ENCODE measurements around the gene SMAGP. TPM values are rescaled to one million over a fixed set of nuclear protein-coding genes. Genes with fewer than 3 reads are reported as not detected.
"Not testable (repeated sequence)": the region's sequence is repeated elsewhere in the genome, so short reads cannot be mapped to it uniquely, and the experiment has no call there.

SMAGP gene
- total RNA-seq, 1 experiment from 2014 or later = 7.5 TPM

DNA sequence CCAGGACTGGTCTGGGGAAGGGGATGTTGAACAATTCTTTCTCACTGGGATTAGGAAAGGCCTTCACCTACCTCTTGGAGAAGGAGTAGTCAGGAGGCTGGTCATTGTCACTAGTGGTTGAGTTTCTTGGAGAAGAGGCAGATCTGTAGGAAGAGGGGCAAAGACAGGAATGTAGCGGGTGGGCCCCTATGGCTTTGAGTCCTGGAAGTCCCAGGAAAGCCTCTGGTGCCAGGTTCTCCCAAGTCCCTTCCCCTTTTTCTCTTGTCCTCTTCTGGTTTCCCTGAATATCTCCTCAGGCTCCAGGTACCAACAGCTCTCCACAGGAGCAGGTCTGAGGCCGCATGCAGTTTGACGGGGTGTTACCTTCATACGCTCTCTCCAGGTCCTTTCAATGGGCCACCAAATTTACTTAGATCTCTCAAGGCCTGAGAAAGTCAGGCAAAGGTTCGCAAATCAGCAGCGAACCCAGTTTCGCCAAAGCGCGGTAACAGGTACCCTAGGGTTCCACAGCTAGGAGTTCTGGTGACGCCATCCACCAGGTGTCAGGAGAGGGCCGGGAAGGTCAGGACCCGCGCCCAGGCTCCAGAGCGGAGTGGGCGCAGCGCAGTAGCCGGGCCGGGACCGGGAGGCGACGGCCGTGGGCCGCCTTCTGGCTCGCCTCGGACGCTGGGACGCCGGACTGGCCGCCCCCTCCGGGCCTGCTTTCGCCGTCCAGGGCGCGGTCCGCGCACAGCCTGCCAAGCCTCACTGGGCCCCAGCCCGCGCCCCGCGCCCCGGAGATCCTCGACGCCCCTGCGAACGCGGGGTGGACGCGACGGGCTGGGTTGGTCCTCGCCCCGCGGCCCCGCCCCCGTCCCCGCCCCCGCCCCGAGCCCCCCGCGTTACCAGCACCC lies 795 bp downstream of the SMAGP start:
- in situ Hi-C loops (cut with HindIII; ENCODE audit: low sequenced_read_pairs) = no loop called here
- peak; percentile 26 for DNase-seq (ENCODE audit: low spot score)

DNA sequence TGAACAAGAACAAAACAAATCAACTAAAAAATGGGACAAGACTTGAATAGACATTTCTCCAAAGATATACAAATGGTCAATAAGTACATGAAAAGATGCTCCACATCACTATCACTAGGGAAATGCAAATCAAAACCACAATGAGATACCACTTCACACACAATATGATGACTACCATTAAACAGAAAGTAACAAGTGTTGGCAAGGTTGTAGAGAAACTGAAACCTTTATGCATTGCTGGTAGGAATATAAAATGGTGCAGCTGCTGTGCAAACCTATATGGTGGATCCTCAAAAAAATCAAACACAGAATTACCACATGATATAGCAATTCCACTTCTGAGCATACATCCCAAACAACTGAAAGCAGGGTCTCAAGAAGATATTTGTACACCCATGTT lies 5.2 kb downstream of the SMAGP start:
- DNase-seq (ENCODE audit: low spot score) = no peak
- in situ Hi-C loops (cut with HindIII; ENCODE audit: low sequenced_read_pairs) = no loop called here

DNA sequence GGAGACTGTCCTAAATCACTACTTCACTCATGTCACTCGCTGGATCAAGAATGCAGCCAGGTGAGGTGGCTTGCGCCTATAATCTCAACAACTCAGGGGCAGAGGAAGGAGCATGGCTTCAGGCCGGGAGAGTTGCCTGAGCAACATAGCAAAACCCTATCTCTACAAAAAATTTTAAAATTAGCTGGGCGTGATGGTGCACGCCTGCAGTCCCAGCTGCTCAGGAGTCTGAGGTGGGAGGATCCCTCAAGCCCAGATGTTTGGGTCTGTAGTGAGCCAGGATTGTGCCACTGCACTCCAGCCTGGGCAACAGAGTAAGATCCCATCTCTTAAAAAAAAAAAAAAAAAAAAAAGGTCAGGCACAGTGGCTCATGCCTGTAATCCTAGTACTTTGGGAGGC lies 5.9 kb downstream of the SMAGP start:
- DNase-seq (ENCODE audit: low spot score) = no peak
- in situ Hi-C loops (cut with HindIII; ENCODE audit: low sequenced_read_pairs) = no loop called here

DNA sequence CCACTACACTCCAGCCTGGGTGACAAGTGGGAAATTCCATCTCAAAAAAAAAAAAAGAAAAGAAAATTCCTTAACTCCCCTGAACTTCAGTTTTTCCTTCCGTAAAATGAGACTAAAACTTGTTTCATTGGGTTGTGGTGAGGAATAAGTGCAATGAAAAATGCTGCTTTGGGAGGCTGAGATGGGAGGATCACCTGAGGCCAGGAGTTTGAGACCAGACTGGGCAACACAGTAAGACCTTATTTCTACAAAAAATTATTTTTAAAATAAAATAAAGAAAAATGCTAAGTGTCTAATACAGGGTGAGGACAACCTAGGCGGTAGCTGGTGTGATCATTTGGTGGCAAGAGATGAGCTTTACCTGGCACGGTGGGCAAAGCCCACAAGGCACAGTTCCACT lies 6.9 kb downstream of the SMAGP start:
- no peak for DNase-seq (ENCODE audit: low spot score)
- in situ Hi-C loops (cut with HindIII; ENCODE audit: low sequenced_read_pairs) = no loop called here

DNA sequence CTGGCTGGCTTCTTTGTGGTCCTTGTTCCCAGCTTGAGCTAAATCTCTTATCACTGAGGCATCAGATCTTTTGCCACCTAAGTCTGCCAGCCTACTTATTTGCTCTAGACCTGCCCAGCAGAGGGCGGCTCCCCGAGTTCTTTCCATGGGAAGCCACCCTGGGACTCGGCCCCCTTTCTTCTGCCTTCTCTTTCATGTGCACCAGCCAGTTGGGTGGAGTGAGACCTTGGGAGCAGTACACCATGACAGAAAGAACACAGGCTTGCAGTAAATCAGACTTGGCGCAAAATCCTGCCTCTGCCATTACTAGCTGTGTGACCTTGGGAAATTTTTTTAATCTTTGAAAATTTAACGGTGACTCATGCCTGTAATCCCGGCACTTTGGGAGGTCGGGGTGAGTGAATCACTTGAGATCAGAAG lies 7.4 kb downstream of the SMAGP start:
- DNase-seq (ENCODE audit: low spot score) = no peak
- in situ Hi-C loops (cut with HindIII; ENCODE audit: low sequenced_read_pairs) = no loop called here

DNA sequence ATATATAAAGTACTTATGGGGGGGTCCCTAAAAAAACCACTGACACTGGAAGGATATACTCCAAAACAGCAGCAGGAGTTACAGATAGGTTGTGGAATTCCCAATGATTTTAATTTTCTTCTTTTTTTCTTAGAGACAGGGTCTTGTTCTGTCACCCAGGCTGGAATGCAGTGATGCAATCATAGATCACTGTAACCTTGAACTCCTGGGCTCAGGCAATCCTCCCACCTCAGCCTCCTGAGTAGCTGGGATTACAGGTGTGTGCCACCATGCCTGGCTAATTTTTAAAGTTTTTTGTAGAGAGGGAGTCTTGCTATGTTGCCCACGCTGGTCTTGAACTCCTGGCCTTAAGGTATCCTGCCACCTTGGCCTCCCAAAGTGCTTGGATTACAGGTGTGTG lies 10.6 kb downstream of the SMAGP start:
- DNase-seq (ENCODE audit: low spot score); in situ Hi-C loops (cut with HindIII; ENCODE audit: low sequenced_read_pairs): not testable (repeated sequence)

DNA sequence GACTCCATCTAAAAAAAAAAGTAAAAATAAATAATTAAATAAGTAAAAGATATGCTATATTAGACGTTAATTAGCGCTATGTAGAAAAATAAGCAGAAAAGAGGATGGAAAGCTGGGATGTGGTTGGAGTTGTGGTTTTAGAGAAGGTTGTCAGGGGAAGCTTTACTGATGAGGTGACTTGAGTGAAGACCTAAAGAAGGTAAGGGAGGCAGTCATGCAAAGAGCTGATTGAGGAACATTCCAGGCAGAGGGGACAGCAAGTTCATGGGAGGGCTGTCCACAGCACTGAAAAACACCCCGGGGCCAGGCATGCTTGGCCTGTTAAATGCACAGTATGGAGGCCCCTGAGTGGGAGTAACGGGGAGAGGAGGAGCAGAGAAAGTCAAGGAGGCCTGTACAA lies 15.7 kb downstream of the SMAGP start:
- no peak for DNase-seq (ENCODE audit: low spot score)
- in situ Hi-C loops (cut with HindIII; ENCODE audit: low sequenced_read_pairs) = no loop called here

DNA sequence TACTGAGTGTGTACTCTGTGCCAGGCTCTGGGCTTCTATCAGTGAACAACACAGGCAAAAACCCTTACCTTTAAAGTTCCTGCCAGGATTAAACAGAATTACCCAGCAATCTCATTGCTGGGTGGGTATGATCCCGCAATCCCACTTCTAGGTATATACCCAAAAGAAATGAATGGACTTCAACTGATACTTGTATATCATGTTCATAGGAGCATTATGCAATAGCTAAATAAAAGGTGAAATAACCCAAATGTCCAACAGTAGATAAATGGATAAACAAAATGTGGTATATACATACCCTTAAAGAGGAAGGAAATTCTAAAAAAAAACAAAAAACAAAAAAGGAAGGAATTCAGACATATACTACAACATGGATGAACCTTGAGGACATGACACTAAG lies 16.9 kb downstream of the SMAGP start:
- in situ Hi-C loops (cut with HindIII; ENCODE audit: low sequenced_read_pairs) = no loop called here

DNA sequence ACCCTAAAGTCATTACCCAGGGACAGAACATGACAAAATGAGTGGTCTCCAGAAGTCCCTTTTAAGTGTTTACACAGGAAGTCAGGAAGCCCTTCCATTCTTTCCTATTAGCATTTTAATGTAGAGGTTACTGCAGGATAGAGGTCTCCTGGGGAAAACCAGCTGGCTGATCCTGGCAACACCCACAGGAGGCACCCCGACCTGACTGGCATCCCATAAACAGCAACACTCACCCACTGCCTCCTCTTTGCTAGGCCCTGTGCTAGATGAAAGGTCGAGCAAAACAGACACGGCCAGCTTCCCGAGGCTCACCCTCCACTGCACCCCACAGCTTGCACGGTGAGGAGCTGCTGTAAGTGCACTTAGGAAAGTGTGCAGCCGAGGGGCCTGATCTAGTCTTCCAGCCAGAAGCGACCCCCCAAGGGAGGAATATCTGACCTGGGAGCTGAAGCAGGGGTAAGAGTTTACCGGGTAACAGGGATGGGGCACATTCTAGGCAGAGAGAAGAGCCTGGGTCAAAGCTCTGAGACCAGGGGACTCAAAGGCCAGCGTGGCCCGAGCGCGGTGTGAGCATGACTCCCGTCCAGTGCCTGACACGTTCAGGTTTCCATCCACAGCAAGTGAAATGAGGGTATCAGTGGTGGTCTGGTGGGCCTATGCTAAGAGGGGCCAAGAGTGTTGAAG lies 22.6 kb downstream of the SMAGP start:
- no peak for DNase-seq (ENCODE audit: low spot score)
- in situ Hi-C loops (cut with HindIII; ENCODE audit: low sequenced_read_pairs) = no loop called here

More for the DNA sequence above, 16.9 kb downstream of the SMAGP start:
- no peak for DNase-seq (ENCODE audit: low spot score)

DNA sequence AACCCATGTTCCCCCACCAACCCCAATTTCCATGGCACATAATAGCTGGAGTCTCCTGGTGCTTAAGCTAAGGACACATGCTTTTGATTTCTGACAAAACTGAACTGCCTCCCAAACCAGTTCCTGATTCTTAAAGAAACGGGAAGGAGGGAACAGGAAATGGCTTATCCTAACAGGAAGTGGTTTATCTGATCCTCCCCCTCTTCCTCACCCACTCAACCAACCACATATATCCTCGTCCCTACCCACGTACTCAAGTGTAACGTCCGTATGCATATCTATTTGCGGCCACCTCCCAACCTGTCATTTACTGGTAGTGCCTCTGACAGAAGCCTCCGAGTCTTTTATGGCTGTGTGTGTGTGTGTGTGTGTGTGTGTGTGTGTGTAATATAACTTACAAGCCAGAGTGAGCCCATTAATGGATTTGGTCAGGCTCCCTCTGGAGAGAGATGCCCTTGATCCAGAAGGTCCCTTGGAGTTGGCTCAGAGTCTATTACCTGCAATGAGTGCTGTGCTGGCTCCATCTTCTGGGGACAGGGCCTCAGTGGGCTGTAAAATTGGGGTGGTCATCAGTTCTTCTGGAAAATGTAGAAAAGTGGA lies 23.9 kb downstream of the SMAGP start:
- in situ Hi-C loops (cut with HindIII; ENCODE audit: low sequenced_read_pairs) = no loop called here
- no peak for DNase-seq (ENCODE audit: low spot score)

DNA sequence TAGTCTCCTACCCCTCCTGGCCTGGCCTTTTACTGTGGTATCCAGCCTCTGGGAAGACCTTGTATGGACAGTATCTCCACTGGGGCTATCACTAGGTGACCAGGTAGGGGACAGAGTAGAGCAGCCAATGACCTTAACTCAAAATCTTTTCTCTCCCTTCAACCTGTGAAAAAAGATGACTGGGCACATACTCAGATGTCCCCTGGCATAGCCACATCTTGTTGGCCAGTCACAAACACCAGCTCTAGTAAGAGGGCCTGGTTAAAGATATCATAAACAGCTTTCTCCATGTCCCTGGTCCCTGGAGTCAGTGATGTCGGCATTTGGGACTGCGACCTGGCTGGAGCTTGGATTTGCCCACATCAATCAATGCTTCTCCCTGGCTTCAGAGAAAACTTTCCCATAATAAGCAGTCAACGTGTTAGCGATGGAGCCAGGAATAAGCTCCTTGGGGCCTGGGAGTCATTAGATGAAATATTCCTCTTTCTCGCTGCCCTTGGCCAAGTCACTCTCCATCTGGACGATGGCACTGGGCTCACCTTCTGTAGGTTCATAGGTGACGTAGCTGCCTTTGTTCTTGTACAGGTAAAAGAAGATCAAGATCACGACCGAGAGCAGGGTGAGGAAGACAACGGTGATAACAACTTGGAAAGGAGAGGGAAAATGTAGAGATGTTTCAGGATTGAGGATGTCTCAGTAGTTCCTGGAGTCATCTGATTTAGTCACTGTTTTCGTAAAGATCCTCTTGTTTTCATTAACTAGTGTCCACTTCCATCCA lies 24.6 kb downstream of the SMAGP start:
- no peak for DNase-seq (ENCODE audit: low spot score)
- in situ Hi-C loops (cut with HindIII; ENCODE audit: low sequenced_read_pairs) = no loop called here

DNA sequence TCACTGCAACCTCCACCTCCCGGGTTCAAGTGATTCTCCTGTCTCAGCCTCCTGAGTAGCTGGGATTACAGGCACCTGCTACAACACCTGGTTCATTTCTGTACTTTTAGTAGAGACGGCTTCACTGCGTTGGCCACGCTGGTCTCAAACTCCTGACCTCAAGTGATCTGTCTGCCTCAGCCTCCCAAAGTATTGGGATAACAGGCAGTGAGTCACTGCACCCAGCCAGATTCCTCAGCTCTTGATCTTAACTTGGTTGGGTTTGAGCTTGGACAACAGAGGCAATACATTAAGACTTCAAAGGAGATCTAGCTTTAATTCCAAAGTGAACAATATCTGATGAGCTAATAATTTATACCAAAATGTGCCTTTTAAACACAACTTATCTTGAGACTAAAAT lies 25.9 kb downstream of the SMAGP start:
- DNase-seq (ENCODE audit: low spot score) = no peak
- in situ Hi-C loops (cut with HindIII; ENCODE audit: low sequenced_read_pairs) = no loop called here

DNA sequence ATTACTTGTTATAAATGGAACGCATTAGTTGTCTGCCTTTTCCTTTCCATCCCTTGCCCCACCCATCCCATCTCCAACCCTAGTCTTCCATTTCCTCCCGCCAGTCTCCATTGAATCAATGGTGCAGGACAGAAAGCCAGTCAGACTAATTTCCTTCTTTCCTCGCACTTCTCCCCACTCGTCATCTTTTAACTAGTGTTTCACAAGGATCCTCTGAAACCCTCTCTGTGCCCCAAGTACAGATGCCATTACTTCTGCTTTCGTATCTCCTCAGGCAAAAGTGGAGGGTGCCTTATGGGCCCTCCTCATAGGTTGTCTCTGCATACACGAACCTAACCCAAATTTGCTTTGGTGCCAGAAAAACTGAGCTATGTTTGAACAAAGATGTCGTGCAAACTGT lies 27.3 kb downstream of the SMAGP start:
- in situ Hi-C loops (cut with HindIII; ENCODE audit: low sequenced_read_pairs) = no loop called here

DNA sequence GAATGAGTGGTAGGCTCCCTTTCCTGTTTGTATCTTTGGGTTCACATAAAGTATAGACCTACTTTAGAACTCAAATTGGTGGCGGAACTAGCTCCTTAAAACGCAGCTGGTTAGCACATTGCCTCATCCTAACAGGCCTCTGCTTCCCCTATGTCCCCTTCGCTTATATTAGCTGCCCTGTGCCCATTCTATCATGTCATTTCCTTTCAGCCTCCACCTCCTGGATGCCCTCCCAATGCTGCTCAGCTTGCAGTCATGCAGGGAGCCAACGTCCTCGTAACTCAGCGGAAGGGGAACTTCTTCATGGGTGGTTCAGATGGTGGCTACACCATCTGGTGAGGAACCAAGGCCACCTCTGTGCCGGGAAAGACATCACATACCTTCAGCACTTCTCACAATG lies 28.1 kb downstream of the SMAGP start:
- DNase-seq (ENCODE audit: low spot score) = no peak
- in situ Hi-C loops (cut with HindIII; ENCODE audit: low sequenced_read_pairs) = no loop called here

More for the DNA sequence above, 27.3 kb downstream of the SMAGP start:
- no peak for DNase-seq (ENCODE audit: low spot score)

DNA sequence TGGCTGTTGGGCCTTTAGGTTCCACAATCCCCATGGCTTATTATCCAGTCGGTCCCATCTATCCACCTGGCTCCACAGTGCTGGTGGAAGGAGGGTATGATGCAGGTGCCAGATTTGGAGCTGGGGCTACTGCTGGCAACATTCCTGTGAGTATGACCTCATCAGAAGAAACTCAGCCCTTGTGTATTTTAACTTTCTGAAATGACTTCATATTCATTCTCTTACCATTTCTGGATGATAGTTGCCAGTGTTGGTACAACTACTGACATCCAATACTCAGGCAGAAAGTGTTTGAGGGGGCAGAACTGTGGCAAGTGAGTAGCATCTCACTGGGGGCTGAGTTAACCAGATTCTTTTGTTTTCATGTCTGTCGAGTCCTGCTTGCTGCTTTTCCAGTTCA lies 29.2 kb downstream of the SMAGP start:
- in situ Hi-C loops (cut with HindIII; ENCODE audit: low sequenced_read_pairs) = no loop called here
- no peak for DNase-seq (ENCODE audit: low spot score)

DNA sequence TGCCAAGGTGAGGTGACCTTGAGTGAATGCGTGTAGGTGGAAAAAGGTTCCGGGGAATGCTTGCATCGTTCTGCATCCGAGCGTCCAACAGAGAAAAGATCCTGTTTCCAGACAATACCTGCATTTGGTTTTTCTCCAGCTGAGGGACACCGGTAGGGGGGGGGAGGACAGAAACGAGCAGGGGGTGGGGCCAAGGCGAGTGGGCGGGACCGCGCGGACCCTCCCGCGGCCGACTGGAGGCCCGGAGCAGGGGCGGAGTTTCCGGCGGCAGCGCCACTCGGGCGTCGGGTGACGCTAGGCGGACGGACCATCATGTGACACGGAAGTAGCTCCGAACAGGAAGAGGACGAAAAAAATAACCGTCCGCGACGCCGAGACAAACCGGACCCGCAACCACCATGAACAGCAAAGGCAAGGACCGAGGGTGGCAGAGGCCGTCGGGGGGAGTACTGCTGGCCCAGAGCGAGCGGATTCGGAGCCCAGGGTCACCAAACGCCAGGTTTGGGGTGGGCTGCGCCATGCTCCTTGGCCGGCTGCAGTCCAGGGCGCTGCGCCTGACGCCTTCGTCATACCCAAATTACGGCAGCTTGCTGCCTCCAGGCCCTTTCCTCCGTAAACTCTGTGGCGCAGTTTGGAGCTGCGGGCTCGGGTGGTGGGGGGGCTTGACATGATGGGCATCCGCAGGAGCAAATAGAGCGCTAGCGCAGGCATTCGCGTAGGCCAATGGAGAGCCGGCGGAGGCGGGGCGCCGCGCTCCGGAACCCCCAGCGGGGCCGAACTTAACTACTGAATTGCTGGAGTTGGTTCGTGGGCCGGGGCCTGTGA lies 31.5 kb downstream of the SMAGP start, which contains the start of gene DAZAP2:
Gene DAZAP2 (plus strand): TSS at position 317 of the 825 bp plus-strand sequence. CDS start 82 bp downstream, at position 399.
- in situ Hi-C loops (cut with HindIII; ENCODE audit: low sequenced_read_pairs) = no loop called here

DNA sequence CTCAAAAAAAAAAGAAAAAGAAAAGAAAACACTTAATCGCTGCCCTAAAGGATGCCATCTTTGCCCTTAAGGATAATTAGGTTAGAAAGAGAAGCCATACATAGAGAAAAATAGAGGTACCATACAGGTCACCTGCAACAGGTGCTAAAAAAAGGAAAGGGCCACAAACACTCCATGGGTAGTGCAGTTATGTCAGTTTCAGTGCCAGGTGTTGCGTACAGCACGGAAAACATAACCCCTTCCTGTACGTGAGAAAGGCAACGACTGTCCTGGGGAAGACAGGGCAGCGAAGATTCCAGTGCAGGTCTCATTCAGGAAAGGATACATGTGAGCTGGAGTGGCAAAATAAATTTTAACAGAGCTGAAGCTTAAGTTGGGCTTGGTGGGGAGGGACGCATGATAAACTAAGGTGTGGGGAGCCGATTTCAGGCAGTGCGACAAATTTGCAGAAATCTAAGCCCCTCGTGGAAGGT lies 32.1 kb downstream of the SMAGP start:
- no peak for DNase-seq (ENCODE audit: low spot score)
- in situ Hi-C loops (cut with HindIII; ENCODE audit: low sequenced_read_pairs) = no loop called here

More for the DNA sequence above, 31.5 kb downstream of the SMAGP start, which contains the start of gene DAZAP2:
- DNase-seq (ENCODE audit: low spot score) = peak; percentile 97

DNA sequence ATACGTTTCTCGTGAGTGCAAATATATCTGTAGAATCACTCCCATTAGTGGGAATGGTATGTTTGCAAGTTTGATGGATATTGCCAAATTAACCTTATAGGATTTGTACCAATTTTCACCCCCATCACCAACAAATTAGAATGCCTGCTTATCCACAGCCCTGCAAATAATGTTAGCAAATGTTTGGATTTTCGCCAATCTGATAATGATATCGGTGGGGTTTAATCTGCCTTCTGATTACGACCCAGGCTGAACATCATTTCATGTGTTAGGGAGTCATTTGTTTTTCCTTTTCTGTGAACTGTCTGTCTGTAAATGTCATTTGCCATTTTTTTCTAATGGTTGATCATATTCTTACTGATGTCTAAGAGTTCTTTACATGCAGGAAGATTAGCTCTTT lies 35.7 kb downstream of the SMAGP start:
- no peak for DNase-seq (ENCODE audit: low spot score)
- in situ Hi-C loops (cut with HindIII; ENCODE audit: low sequenced_read_pairs) = no loop called here
